ENCODE measurements around the gene RASSF5. TPM values are rescaled to one million over a fixed set of nuclear protein-coding genes. Genes with fewer than 3 reads are reported as not detected.
A peak's percentile ranks its signal among the peaks of the same experiment; 100 is the strongest.

Gene RASSF5
- total and polyA plus RNA-seq, 3 donors from 2014 or later = 4.3 to 8.4 (median 5.9) TPM

DNA sequence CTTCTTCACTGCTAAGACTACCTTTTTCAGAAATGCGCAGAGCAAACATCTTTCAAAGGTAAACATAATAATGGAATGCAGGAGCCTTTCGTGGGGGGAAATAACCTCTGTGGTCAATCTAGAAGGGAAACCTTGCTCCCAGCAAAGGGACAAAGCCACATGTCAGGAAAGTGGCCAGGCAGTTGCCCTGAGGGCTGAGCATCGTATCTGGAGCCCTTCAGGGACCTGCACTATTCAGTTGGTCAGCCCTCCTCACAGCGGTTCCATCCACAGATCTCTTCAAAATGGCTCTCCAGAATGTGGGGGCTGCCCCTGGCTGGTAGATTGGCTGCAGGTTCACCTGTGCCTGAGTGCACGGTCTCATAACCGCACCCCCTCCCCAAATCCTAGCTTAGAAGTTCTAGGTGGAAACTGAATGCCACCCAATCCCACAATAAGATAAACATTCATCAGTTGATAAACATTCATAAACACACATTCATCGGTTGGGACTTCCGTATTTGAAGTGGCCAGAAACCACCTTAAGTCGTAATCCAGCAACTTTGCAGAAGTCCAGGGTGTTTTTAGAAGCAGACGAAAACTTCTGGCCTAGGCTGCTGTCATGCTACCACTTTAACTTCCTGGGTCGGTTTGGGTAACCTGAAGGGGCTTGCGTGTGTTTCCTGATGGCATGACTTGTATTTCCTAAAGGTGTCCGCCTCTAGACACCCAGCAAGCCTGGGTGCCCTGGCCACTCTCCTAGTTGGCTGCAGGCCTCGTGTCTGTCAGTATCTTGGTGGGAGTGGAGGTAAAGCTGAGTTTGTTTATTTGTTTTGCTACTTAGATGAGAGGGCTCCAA lies 50.5 kb downstream of the RASSF5 start:
- WGBS, 2 donors = 52 to 60% methylated on average over 14 of the region's 14 CpGs
- peak overlapping the region in 1 of 2 donors; percentile 34 for H3K27ac ChIP-seq
- H3K4me1 ChIP-seq = peaks cover 31% of the 10 kb centered on the region
- no peak for DNase-seq
- no peaks in the 10 kb centered on the region for H3K27me3 ChIP-seq
- H3K9me3 ChIP-seq = no peaks in the 10 kb centered on the region
- H3K4me3 ChIP-seq = peak overlapping the region; percentile 37 to 63
- intact Hi-C loops (cut with DNase I; ENCODE audit: low total_unique reads) = no loop called here
- H3K36me3 ChIP-seq (ENCODE audit: low read depth, missing control alignments) = no peaks in the 10 kb centered on the region
- TF ChIP-seq POLR2A (IDR thresholded peaks at IDR 0.05) = no peak
- no peak for TF ChIP-seq CTCF (IDR thresholded peaks at IDR 0.05)

- peak overlapping the region in 1 of 2 donors; percentile 29 for H3K27ac ChIP-seq
- WGBS, 2 donors = 81 to 93% methylated on average over 6 of the region's 6 CpGs
These were observed 51.7 kb downstream of the RASSF5 start for GRCh38 chr1:206558794-206559671.

GRCh38 chr1:206559672-206559995 lies 52.3 kb downstream of the RASSF5 start:
- no peak for TF ChIP-seq CTCF (IDR thresholded peaks at IDR 0.05)
- TF ChIP-seq POLR2A (IDR thresholded peaks at IDR 0.05) = no peak
- Histone ChIP-seq H3K9me3 (no peaks in the 10 kb centered on the region), H3K4me1 (peaks cover 31% of the 10 kb centered on the region), H3K27ac (peak overlapping the region in 1 of 2 donors; percentile 29), H3K4me3 (no peak overlapping the region), H3K36me3 (ENCODE audit: low read depth, missing control alignments) (no peaks in the 10 kb centered on the region), H3K27me3 (no peaks in the 10 kb centered on the region)
- intact Hi-C loops (cut with DNase I; ENCODE audit: low total_unique reads) = no loop called here
- WGBS, 2 donors = 53 to 68% methylated on average over 5 of the region's 5 CpGs
- DNase-seq = no peak

More at GRCh38 chr1:206558794-206559671, 51.7 kb downstream of the RASSF5 start:
- intact Hi-C loops (cut with DNase I; ENCODE audit: low total_unique reads) = no loop called here
- TF ChIP-seq POLR2A (IDR thresholded peaks at IDR 0.05) (no peak), CTCF (IDR thresholded peaks at IDR 0.05) (no peak)
- DNase-seq = no peak
- Histone ChIP-seq H3K27me3 (no peaks in the 10 kb centered on the region), H3K9me3 (no peaks in the 10 kb centered on the region), H3K4me3 (no peak overlapping the region), H3K36me3 (ENCODE audit: low read depth, missing control alignments) (no peaks in the 10 kb centered on the region), H3K4me1 (peaks cover 31% of the 10 kb centered on the region)

DNA sequence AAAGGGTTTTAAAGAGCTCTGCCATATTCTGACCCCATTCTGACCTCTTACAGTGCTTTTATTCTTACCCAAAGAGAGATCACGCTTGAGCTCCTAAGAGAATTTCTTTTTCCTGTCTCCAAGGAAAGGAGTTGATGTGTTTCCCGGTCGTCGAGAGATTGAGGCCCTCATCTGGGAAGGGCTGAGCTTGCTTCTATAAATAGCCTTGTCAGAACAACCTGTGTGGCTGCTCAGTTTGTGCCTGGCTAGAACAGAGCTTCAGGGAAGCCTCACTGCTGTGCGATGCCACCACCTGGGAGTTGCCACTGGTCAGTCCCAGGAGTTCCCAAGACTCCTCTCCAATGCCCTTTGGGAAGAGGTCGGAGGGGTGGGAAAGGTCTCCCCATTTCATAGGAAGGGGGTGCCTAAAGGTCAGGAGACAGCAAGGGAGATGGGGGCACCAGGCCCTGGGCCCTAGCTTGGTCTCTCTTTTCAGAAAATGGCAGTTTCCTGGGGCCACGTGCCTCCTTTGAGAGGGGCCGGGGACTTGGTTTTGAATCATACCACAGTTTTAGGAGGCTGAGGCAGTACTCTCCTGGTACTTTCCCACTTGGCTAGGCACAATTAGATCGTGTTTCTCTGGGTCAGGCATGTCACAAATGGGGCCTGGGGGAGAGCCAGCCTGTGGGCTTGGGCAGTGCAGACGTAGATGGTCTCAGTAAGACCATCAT lies 52.8 kb downstream of the RASSF5 start:
- Histone ChIP-seq H3K9me3 (no peaks in the 10 kb centered on the region), H3K36me3 (ENCODE audit: low read depth, missing control alignments) (no peaks in the 10 kb centered on the region), H3K4me1 (peaks cover 28% of the 10 kb centered on the region), H3K4me3 (no peak overlapping the region), H3K27me3 (no peaks in the 10 kb centered on the region), H3K27ac (peak overlapping the region in 1 of 2 donors; percentile 29)
- 54 to 65% methylated on average over 10 of the region's 10 CpGs for WGBS, 2 donors
- intact Hi-C loops (cut with DNase I; ENCODE audit: low total_unique reads) = no loop called here
- peak; percentile 39 for DNase-seq
- TF ChIP-seq POLR2A (IDR thresholded peaks at IDR 0.05) (no peak), CTCF (IDR thresholded peaks at IDR 0.05) (no peak)
